Measurements from ENCODE around the gene MYBPH. TPM values are rescaled to one million over a fixed set of nuclear protein-coding genes. Genes with fewer than 3 reads are reported as not detected.

Gene MYBPH
- total and polyA plus RNA-seq, 2 of the 13 experiments (the other 11 are each of a cell fraction or from before 2014, with no cell fraction given), result not detected

GRCh38 chr1:203185061-203185461, 9.4 kb upstream of the MYBPH start:
- no peak overlapping the region for H3K27ac ChIP-seq (ENCODE audit: extremely low read length, insufficient read depth, low read length)

GRCh38 chr1:203184467-203184866, 8.8 kb upstream of the MYBPH start:
- Histone ChIP-seq H4K20me1 (ENCODE audit: insufficient read depth, low read length) (no peaks in the 10 kb centered on the region), H3K27me3 (ENCODE audit: control insufficient read depth in 1 of 2, insufficient read depth in 2 of 2, low read length in 2 of 2) (peaks cover 0 to 18% of the 10 kb centered on the region in 2 experiments; a peak in 3 of 5 replicates), H3K27ac (ENCODE audit: extremely low read length, insufficient read depth, low read length) (no peak overlapping the region), H3K9me3 (ENCODE audit: low read length) (no peaks in the 10 kb centered on the region), H3K4me1 (ENCODE audit: insufficient read depth, low read length) (no peaks in the 10 kb centered on the region; the same call in 1 of the 2 replicates), H3K4me2 (ENCODE audit: low read depth, low read length) (no peak overlapping the region), H3K79me2 (ENCODE audit: insufficient read depth, low read length) (no peaks in the 10 kb centered on the region), H3K4me3 (replicated peaks in 1 of 3; ENCODE audit: insufficient read depth in 1 of 3, low read depth in 2 of 3, low read length in 3 of 3) (no peak overlapping the region), H3K36me3 (replicated peaks in 1 of 2; ENCODE audit: control insufficient read depth in 1 of 2, insufficient read depth in 2 of 2, low read length in 2 of 2) (no peaks in the 10 kb centered on the region), H3K9ac (ENCODE audit: insufficient read depth, low read depth, low read length) (no peak overlapping the region), H2AFZ (ENCODE audit: low read length) (no peak overlapping the region)
- POLR2A ChIA-PET, result no interaction called here
- FAIRE-seq (no peak), ATAC-seq (no peak), DNase-seq (ENCODE audit: low spot score) (no peak)
- WGBS (ENCODE audit: low lambda C conversion rate), result 74% methylated on average over 4 of the region's 4 CpGs
- intact Hi-C loops (cut with micrococcal nuclease; ENCODE audit: unreplicated experiment), result no loop called here
- BruUV-seq (replicated peaks), result no TSS peak
- in situ Hi-C loops (cut with HindIII; ENCODE audit: extremely low pct_ligation_motif_present, low pct_unique_long_range_greater_than_20kb), result no loop called here
- CTCF ChIA-PET (ENCODE audit: low intra/inter-chr PET ratio, low total read pairs), result no interaction called here
- TF ChIP-seq ZNF441 (CRISPR knock-in tag; IDR thresholded peaks at IDR 0.05; ENCODE audit: borderline replicate concordance), result no peak
- TF ChIP-seq THYN1 (CRISPR knock-in tag; IDR thresholded peaks at IDR 0.05; ENCODE audit: borderline replicate concordance, low read depth), result no peak
- no peak for TF ChIP-seq ZNF737 (CRISPR knock-in tag; IDR thresholded peaks at IDR 0.05; ENCODE audit: borderline replicate concordance)
- TF ChIP-seq HDAC6 (IDR thresholded peaks at IDR 0.05; ENCODE audit: low read depth, low read length), result no peak
- no peak for TF ChIP-seq GLMP (CRISPR knock-in tag; IDR thresholded peaks at IDR 0.05; ENCODE audit: borderline replicate concordance)
- TF ChIP-seq ARID4A (CRISPR knock-in tag; IDR thresholded peaks at IDR 0.05; ENCODE audit: borderline replicate concordance), result no peak
- no peak for TF ChIP-seq FOXA1 (IDR thresholded peaks at IDR 0.05)
- TF ChIP-seq FOXA1 (CRISPR knock-in tag; IDR thresholded peaks at IDR 0.05), result no peak
- no peak for TF ChIP-seq SRY (CRISPR knock-in tag; IDR thresholded peaks at IDR 0.05)
- no peak for TF ChIP-seq ONECUT2 (CRISPR knock-in tag; IDR thresholded peaks at IDR 0.05)
- no peak for TF ChIP-seq ZNF790 (CRISPR knock-in tag; IDR thresholded peaks at IDR 0.05; ENCODE audit: borderline replicate concordance)

More at GRCh38 chr1:203185061-203185461, 9.4 kb upstream of the MYBPH start:
- Histone ChIP-seq H3K4me1 (ENCODE audit: insufficient read depth, low read length) (no peaks in the 10 kb centered on the region; the same call in 1 of the 2 replicates), H2AFZ (ENCODE audit: low read length) (no peak overlapping the region), H3K36me3 (replicated peaks in 1 of 2; ENCODE audit: control insufficient read depth in 1 of 2, insufficient read depth in 2 of 2, low read length in 2 of 2) (no peaks in the 10 kb centered on the region), H3K27me3 (ENCODE audit: control insufficient read depth in 1 of 2, insufficient read depth in 2 of 2, low read length in 2 of 2) (peaks cover 0 to 18% of the 10 kb centered on the region in 2 experiments; a peak in 3 of 5 replicates), H3K9me3 (ENCODE audit: low read length) (no peaks in the 10 kb centered on the region), H4K20me1 (ENCODE audit: insufficient read depth, low read length) (no peaks in the 10 kb centered on the region), H3K9ac (ENCODE audit: insufficient read depth, low read depth, low read length) (no peak overlapping the region), H3K4me2 (ENCODE audit: low read depth, low read length) (no peak overlapping the region), H3K79me2 (ENCODE audit: insufficient read depth, low read length) (no peaks in the 10 kb centered on the region), H3K4me3 (replicated peaks in 1 of 3; ENCODE audit: insufficient read depth in 1 of 3, low read depth in 2 of 3, low read length in 3 of 3) (no peak overlapping the region)
- 71% methylated on average over 10 of the region's 10 CpGs for WGBS (ENCODE audit: low lambda C conversion rate)
- BruUV-seq (replicated peaks), result no TSS peak
- in situ Hi-C loops (cut with HindIII; ENCODE audit: extremely low pct_ligation_motif_present, low pct_unique_long_range_greater_than_20kb) (no loop called here), intact Hi-C loops (cut with micrococcal nuclease; ENCODE audit: unreplicated experiment) (no loop called here)
- DNase-seq (ENCODE audit: low spot score) (no peak), ATAC-seq (no peak), FAIRE-seq (no peak)
- TF ChIP-seq RAD51 (IDR thresholded peaks at IDR 0.05; ENCODE audit: borderline replicate concordance) (no peak), HES4 (CRISPR knock-in tag; IDR thresholded peaks at IDR 0.05; ENCODE audit: borderline replicate concordance) (no peak), ONECUT2 (CRISPR knock-in tag; IDR thresholded peaks at IDR 0.05) (no peak), KLF9 (CRISPR knock-in tag; IDR thresholded peaks at IDR 0.05; ENCODE audit: low read depth) (no peak), AHR (CRISPR knock-in tag; IDR thresholded peaks at IDR 0.05) (no peak)
- POLR2A ChIA-PET, result interaction anchor here (0.6 kb wide), 1 partner anchor 1072 kb away, joined by 3 read pairs; no protein-coding TSS in a partner anchor
- CTCF ChIA-PET (ENCODE audit: low intra/inter-chr PET ratio, low total read pairs), result no interaction called here

Measured in HepG2 (cell line).